ENCODE results near the gene TDRD15.
"Not testable (repeated sequence)": the region's sequence is repeated elsewhere in the genome, so short reads cannot be mapped to it uniquely, and the experiment has no call there.

Gene TDRD15

DNA sequence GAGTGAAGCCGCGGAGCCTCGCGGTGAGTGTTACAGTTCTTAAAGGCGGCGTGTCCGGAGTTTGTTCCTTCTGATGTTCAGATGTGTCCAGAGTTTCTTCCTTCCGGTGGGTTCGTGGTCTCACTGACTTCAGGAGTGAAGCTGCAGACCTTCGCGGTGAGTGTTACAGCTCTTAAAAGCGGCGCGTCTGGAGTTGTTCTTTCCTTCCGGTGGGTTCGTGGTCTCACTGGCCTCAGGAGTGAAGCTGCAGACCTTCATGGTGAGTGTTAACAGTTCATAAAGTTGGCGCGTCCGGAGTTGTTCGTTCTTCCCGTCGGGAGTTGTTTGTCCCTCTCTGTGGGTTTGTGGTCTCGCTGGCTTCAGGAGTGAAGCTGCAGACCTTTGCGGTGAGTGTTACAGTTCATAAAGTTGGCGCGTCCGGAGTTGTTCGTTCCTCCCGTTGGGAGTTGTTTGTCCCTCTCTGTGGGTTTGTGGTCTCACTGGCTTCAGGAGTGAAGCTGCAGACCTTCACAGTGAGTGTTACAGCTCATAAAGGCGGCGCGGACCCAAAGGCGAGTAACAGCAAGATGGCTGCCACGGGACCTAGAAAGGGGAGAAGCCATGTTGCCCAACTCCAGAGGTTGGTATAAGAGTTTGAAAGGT, 22.1 kb upstream of the TDRD15 start:
- H3K27me3 ChIP-seq (ENCODE audit: control insufficient read depth, insufficient read depth, low read length); H3K4me2 ChIP-seq (ENCODE audit: low read length); H3K9ac ChIP-seq (ENCODE audit: low read depth, low read length): not testable (repeated sequence)

DNA sequence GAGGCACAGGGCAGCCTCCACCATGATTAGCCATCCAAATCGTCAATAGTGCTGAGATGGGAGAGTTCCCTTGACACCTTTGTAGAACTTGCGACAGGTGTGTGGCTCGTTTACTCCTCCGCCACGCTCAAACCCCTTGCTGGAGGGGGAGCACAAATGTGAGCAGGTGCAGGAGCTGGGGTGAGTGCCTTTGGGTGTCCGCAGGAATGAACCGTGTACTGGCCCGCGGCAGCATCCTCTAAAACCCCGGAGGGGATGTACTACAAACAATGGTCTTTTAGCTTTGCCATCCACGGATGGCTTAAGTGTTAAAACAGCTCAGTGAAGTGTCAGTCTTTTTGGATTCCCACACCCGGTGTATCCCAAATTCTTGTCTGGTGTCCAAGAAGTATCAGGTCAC, 21.4 kb upstream of the TDRD15 start:
- Histone ChIP-seq H3K27me3 (ENCODE audit: control insufficient read depth, insufficient read depth, low read length) (no peaks in the 10 kb centered on the region), H3K9ac (ENCODE audit: low read depth, low read length) (no peak overlapping the region), H3K36me3 (ENCODE audit: insufficient read depth, low read length) (no peaks in the 10 kb centered on the region), H3K4me3 (ENCODE audit: low read length) (no peak overlapping the region), H3K4me1 (ENCODE audit: control insufficient read depth, insufficient read depth, low read length) (no peaks in the 10 kb centered on the region), H3K4me2 (ENCODE audit: low read length) (no peak overlapping the region), H3K9me3 (replicated peaks; ENCODE audit: low read length) (no peaks in the 10 kb centered on the region)

More for the DNA sequence above, 22.1 kb upstream of the TDRD15 start:
- H3K4me1 ChIP-seq (ENCODE audit: control insufficient read depth, insufficient read depth, low read length); H3K9me3 ChIP-seq (replicated peaks; ENCODE audit: low read length); H3K36me3 ChIP-seq (ENCODE audit: insufficient read depth, low read length); H3K4me3 ChIP-seq (ENCODE audit: low read length): not testable (repeated sequence)

GRCh38 chr2:21103274-21103891, 20.4 kb upstream of the TDRD15 start:
- Histone ChIP-seq H3K9me3 (replicated peaks; ENCODE audit: low read length) (no peaks in the 10 kb centered on the region), H3K4me2 (ENCODE audit: low read length) (no peak overlapping the region), H3K27me3 (ENCODE audit: control insufficient read depth, insufficient read depth, low read length) (no peaks in the 10 kb centered on the region), H3K4me3 (ENCODE audit: low read length) (no peak overlapping the region), H3K36me3 (ENCODE audit: insufficient read depth, low read length) (no peaks in the 10 kb centered on the region), H3K9ac (ENCODE audit: low read depth, low read length) (no peak overlapping the region), H3K4me1 (ENCODE audit: control insufficient read depth, insufficient read depth, low read length) (no peaks in the 10 kb centered on the region)

GRCh38 chr2:21104030-21104660, 19.6 kb upstream of the TDRD15 start:
- Histone ChIP-seq H3K4me2 (ENCODE audit: low read length) (no peak overlapping the region), H3K4me1 (ENCODE audit: control insufficient read depth, insufficient read depth, low read length) (no peaks in the 10 kb centered on the region), H3K9me3 (replicated peaks; ENCODE audit: low read length) (no peaks in the 10 kb centered on the region), H3K4me3 (ENCODE audit: low read length) (no peak overlapping the region), H3K36me3 (ENCODE audit: insufficient read depth, low read length) (no peaks in the 10 kb centered on the region), H3K27me3 (ENCODE audit: control insufficient read depth, insufficient read depth, low read length) (no peaks in the 10 kb centered on the region), H3K9ac (ENCODE audit: low read depth, low read length) (no peak overlapping the region)

GRCh38 chr2:21111012-21111411, 12.8 kb upstream of the TDRD15 start:
- no peaks in the 10 kb centered on the region for H3K36me3 ChIP-seq (ENCODE audit: insufficient read depth, low read length)
- no peak overlapping the region for H3K4me2 ChIP-seq (ENCODE audit: low read length)
- no peak overlapping the region for H3K4me3 ChIP-seq (ENCODE audit: low read length)
- no peak overlapping the region for H3K9ac ChIP-seq (ENCODE audit: low read depth, low read length)
- H3K27me3 ChIP-seq (ENCODE audit: control insufficient read depth, insufficient read depth, low read length): no peaks in the 10 kb centered on the region
- no peaks in the 10 kb centered on the region for H3K4me1 ChIP-seq (ENCODE audit: control insufficient read depth, insufficient read depth, low read length)
- no peaks in the 10 kb centered on the region for H3K9me3 ChIP-seq (replicated peaks; ENCODE audit: low read length)

GRCh38 chr2:21117688-21118087, 6.1 kb upstream of the TDRD15 start:
- Histone ChIP-seq H3K4me1 (ENCODE audit: control insufficient read depth, insufficient read depth, low read length) (no peaks in the 10 kb centered on the region), H3K9ac (ENCODE audit: low read depth, low read length) (no peak overlapping the region), H3K4me3 (ENCODE audit: low read length) (no peak overlapping the region), H3K27me3 (ENCODE audit: control insufficient read depth, insufficient read depth, low read length) (no peaks in the 10 kb centered on the region), H3K4me2 (ENCODE audit: low read length) (no peak overlapping the region), H3K9me3 (replicated peaks; ENCODE audit: low read length) (no peaks in the 10 kb centered on the region), H3K36me3 (ENCODE audit: insufficient read depth, low read length) (no peaks in the 10 kb centered on the region)

GRCh38 chr2:21118302-21118920, 5.4 kb upstream of the TDRD15 start:
- Histone ChIP-seq H3K4me2 (ENCODE audit: low read length) (no peak overlapping the region), H3K9ac (ENCODE audit: low read depth, low read length) (no peak overlapping the region), H3K36me3 (ENCODE audit: insufficient read depth, low read length) (no peaks in the 10 kb centered on the region), H3K4me1 (ENCODE audit: control insufficient read depth, insufficient read depth, low read length) (no peaks in the 10 kb centered on the region), H3K27me3 (ENCODE audit: control insufficient read depth, insufficient read depth, low read length) (no peaks in the 10 kb centered on the region), H3K9me3 (replicated peaks; ENCODE audit: low read length) (no peaks in the 10 kb centered on the region), H3K4me3 (ENCODE audit: low read length) (no peak overlapping the region)

DNA sequence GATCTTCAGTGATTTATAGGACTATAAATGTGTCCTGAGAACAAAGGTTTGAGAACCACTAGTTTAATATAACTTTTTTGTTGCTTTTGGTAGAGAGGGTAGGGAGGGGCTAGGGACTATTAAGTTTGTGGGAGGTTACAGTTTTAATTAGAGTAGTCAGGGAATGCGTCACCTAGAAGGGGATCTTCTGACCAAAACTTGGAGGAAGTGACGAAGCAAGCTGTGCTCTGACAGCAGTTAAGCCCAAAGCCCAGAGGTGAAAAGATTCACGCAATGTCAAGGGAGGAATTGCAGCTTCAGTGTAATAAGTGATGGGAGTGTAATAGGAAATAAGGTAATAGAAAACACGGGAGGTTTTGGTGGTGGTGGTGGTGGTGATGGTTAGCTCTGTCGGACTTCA, 8.1 kb downstream of the TDRD15 start:
- Histone ChIP-seq H3K36me3 (ENCODE audit: insufficient read depth, low read length) (no peaks in the 10 kb centered on the region), H3K27me3 (ENCODE audit: control insufficient read depth, insufficient read depth, low read length) (no peaks in the 10 kb centered on the region), H3K9me3 (replicated peaks; ENCODE audit: low read length) (no peaks in the 10 kb centered on the region), H3K9ac (ENCODE audit: low read depth, low read length) (no peak overlapping the region), H3K4me2 (ENCODE audit: low read length) (no peak overlapping the region), H3K4me1 (ENCODE audit: control insufficient read depth, insufficient read depth, low read length) (no peaks in the 10 kb centered on the region), H3K4me3 (ENCODE audit: low read length) (no peak overlapping the region)

- Histone ChIP-seq H3K9me3 (replicated peaks; ENCODE audit: low read length) (no peaks in the 10 kb centered on the region), H3K4me2 (ENCODE audit: low read length) (no peak overlapping the region), H3K4me3 (ENCODE audit: low read length) (no peak overlapping the region)
Measured at GRCh38 chr2:21135585-21135984, 11.8 kb downstream of the TDRD15 start.

DNA sequence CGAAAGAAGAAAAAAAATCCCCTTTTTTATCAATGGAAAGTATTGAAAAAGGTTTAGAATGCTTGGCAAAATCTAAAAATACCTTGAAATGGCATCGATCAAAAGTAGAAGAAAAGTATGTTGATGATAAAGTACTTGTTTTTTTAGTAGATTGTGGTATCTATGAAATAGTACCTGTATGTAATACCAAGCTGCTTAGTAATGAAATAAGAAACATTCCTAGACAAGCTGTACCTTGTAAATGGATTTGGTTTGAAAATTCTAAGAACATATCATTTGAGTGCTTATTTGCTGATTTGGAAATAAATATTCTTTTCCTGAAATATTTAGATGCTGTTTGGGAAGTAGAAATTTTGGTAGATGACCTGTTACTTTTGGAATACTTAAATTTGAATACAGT, 18.4 kb downstream of the TDRD15 start:
- Histone ChIP-seq H3K27me3 (ENCODE audit: control insufficient read depth, insufficient read depth, low read length) (no peaks in the 10 kb centered on the region), H3K9me3 (replicated peaks; ENCODE audit: low read length) (no peaks in the 10 kb centered on the region), H3K4me1 (ENCODE audit: control insufficient read depth, insufficient read depth, low read length) (no peaks in the 10 kb centered on the region), H3K4me3 (ENCODE audit: low read length) (no peak overlapping the region), H3K36me3 (ENCODE audit: insufficient read depth, low read length) (no peaks in the 10 kb centered on the region), H3K9ac (ENCODE audit: low read depth, low read length) (no peak overlapping the region), H3K4me2 (ENCODE audit: low read length) (no peak overlapping the region)

More at GRCh38 chr2:21135585-21135984, 11.8 kb downstream of the TDRD15 start:
- Histone ChIP-seq H3K36me3 (ENCODE audit: insufficient read depth, low read length) (no peaks in the 10 kb centered on the region), H3K4me1 (ENCODE audit: control insufficient read depth, insufficient read depth, low read length) (no peaks in the 10 kb centered on the region), H3K27me3 (ENCODE audit: control insufficient read depth, insufficient read depth, low read length) (no peaks in the 10 kb centered on the region), H3K9ac (ENCODE audit: low read depth, low read length) (no peak overlapping the region)

DNA sequence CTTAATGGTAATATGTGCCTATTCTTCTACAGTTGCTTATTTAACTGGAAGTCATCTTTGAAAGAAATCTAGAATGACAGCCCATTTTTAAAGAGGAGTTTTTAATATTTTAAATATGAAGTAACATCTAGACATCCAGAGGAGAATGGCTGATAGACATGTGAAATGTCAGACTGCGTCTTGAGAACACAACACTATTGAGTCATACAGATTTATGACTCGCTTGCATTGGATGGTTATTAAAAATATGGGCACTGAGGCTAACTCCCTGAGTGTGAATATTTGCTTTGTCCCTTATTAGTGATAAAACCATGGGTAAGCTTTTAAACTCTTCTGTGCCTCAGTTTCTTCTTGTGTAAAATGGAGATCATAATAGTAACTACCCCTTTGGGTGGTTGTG, 22.9 kb downstream of the TDRD15 start:
- no peak overlapping the region for H3K9ac ChIP-seq (ENCODE audit: low read depth, low read length)
- H3K36me3 ChIP-seq (ENCODE audit: insufficient read depth, low read length): no peaks in the 10 kb centered on the region
- no peaks in the 10 kb centered on the region for H3K27me3 ChIP-seq (ENCODE audit: control insufficient read depth, insufficient read depth, low read length)
- H3K4me3 ChIP-seq (ENCODE audit: low read length): no peak overlapping the region
- no peaks in the 10 kb centered on the region for H3K9me3 ChIP-seq (replicated peaks; ENCODE audit: low read length)
- no peak overlapping the region for H3K4me2 ChIP-seq (ENCODE audit: low read length)
- no peaks in the 10 kb centered on the region for H3K4me1 ChIP-seq (ENCODE audit: control insufficient read depth, insufficient read depth, low read length)

Measured in skeletal muscle satellite cell (primary cell).